Right lobe of liver (tissue), 6 donors: ENCODE results near the gene NFATC3. TPM values are rescaled to one million over a fixed set of nuclear protein-coding genes. Genes with fewer than 3 reads are reported as not detected.

Experiments used
- ATAC-seq, 4 donors: fragments of 200-7000 bp; cut with Tn5 transposase; one replicate each; pipeline ENCODE4 v1.9.1; 2020; ENCODE audit warnings: mild to moderate bottlenecking in 4 of 4, moderate library complexity in 4 of 4
- DNase-seq, 3 donors: peaks; one replicate each; pipeline ENCODE4 v3.0.0-alpha.2; 2020
- H3K27ac ChIP-seq, 3 donors: fragments of 200-600 bp; one replicate each; pipeline ENCODE4 v1.8.0; 2022
- H3K27me3 ChIP-seq, 2 donors: fragments of 200-600 bp; one replicate each; pipeline ENCODE4 v1.8.0; 2022
- H3K36me3 ChIP-seq, 4 donors: fragments of 200-600 bp; sonication (generic) in 1 of 4; one replicate each; pipeline versions ENCODE4 v1.5.1 to v1.8.0; 2017 to 2022; ENCODE audit warnings: control low read depth in 1 of 4
- H3K4me1 ChIP-seq, 4 donors: fragments of 200-600 bp; sonication (generic) in 1 of 4; one replicate each; pipeline versions ENCODE4 v1.5.1 to v1.8.0; 2017 to 2022; ENCODE audit warnings: control low read depth in 1 of 4
- H3K4me3 ChIP-seq, 3 donors: fragments of 200-600 bp; one replicate each; pipeline ENCODE4 v1.8.0; 2022
- H3K9me3 ChIP-seq, 4 donors: fragments of 200-600 bp; sonication (generic) in 1 of 4; one replicate each; pipeline versions ENCODE4 v1.5.1 to v1.8.0; 2017 to 2022; ENCODE audit warnings: control low read depth in 1 of 4
- CTCF ChIP-seq, 4 donors: fragments of 200-600 bp in 3 of 4; fragments of 450-650 bp in 1 of 4; IDR thresholded peaks; one replicate each; pipeline versions ENCODE4 v1.5.1 to v1.8.0; 2016 to 2022; ENCODE audit warnings: antibody characterized with exemption in 4 of 4, mild to moderate bottlenecking in 2 of 4
- POLR2A ChIP-seq: fragments of 450-650 bp; IDR thresholded peaks from one replicate; pipeline ENCODE4 v1.6.1; 2017; ENCODE audit warnings: antibody characterized with exemption, mild to moderate bottlenecking
- WGBS: methylation state at CpG from one replicate; pipeline ENCODE4 v1.1.6; 2018; ENCODE audit warnings: low coverage, low lambda C conversion rate; ENCODE audit not compliant: insufficient coverage; ENCODE audit errors: missing lambda C conversion rate; 5-methylcytosine and 5-hydroxymethylcytosine counted together
- intact Hi-C, 2 donors: fragments of 100-400 bp; cut with DNase I; formaldehyde crosslinking; loops; one replicate each; pipeline versions ENCODE4 v1.11.2 to v1.14.1; 2022
- total RNA-seq, 6 experiments: library from RNA; depleted of rRNA in 2 of 6; stranded (reverse); fragments of >200 nt in 2 of 6; fragmentation: NEBNext Ultra II Directional in 3 of 6; extraction: Animal tissue kit (Norgen Biotek cat#: 25700) in 3 of 6; gene quantifications; one replicate each; pipeline versions ENCODE4 v1.1.0 to v1.2.4, GENCODE V29; 2016 to 2023
- donor health status: DM: no; HTN: yes; CAD: no.
- donor health status: DM: no; HTN: no; CAD: no.
- donor health status: DM: no; HTN: no; CAD: no.
- donor health status: DM: no; HTN: yes; CAD: no.
- donor health status: DM: no; HTN: yes; CAD: no.

NFATC3 gene
- total RNA-seq, 6 experiments from 2014 or later = 19.9 to 30.1 (median 25.1) TPM

- Histone ChIP-seq H3K27ac (peak overlapping the region in 2 of 3 donors; percentile 77 to 96), H3K4me1 (peaks cover 2 to 78% (median 37%) of the 10 kb centered on the region in 4 donors), H3K27me3 (no peaks in the 10 kb centered on the region), H3K9me3 (no peaks in the 10 kb centered on the region), H3K4me3 (no peak overlapping the region), H3K36me3 (peaks cover 0 to 9% (median under 1%) of the 10 kb centered on the region in 4 donors)
- intact Hi-C loops = loop anchor here in 1 of 2 donors (10.0 kb wide), 1 partner anchor 159 kb away; the partner anchor contains the start of gene ESRP2
- peak in 2 of 4 donors; percentile 2 to 5 for ATAC-seq
- TF ChIP-seq CTCF (IDR thresholded peaks at IDR 0.05) = no peak
- DNase-seq = peak in 1 of 3 donors; percentile 16
- 74% methylated on average over 3 of the region's 3 CpGs for WGBS
Measured at GRCh38 chr16:68075980-68076379, 9.2 kb upstream of the NFATC3 start.

GRCh38 chr16:68076560-68076959 lies 8.6 kb upstream of the NFATC3 start:
- no peaks in the 10 kb centered on the region for H3K27me3 ChIP-seq

GRCh38 chr16:68077866-68078700 lies 7.1 kb upstream of the NFATC3 start:
- Histone ChIP-seq H3K4me3 (no peak overlapping the region), H3K4me1 (peaks cover 2 to 78% (median 36%) of the 10 kb centered on the region in 4 donors), H3K36me3 (peaks cover 0 to 9% (median 0%) of the 10 kb centered on the region in 4 donors), H3K9me3 (no peaks in the 10 kb centered on the region), H3K27me3 (no peaks in the 10 kb centered on the region), H3K27ac (peak overlapping the region; percentile 75 to 96 (median 83))
- WGBS = 43% methylated on average over 6 of the region's 7 CpGs
- TF ChIP-seq CTCF (IDR thresholded peaks at IDR 0.05) (no peak), POLR2A (no peak)
- ATAC-seq = peak in 3 of 4 donors; percentile 2 to 24 (median 7)
- intact Hi-C loops = loop anchor here in 1 of 2 donors (10.0 kb wide), 1 partner anchor 157 kb away; the partner anchor contains the start of gene ESRP2
- DNase-seq = no peak

More at GRCh38 chr16:68076560-68076959, 8.6 kb upstream of the NFATC3 start:
- peak; percentile 66 to 89 (median 89) for DNase-seq
- peak; percentile 39 to 73 (median 64) for ATAC-seq
- intact Hi-C loops = loop anchor here in 1 of 2 donors (10.0 kb wide), 1 partner anchor 158 kb away; the partner anchor contains the start of gene ESRP2
- Histone ChIP-seq H3K36me3 (peaks cover 0 to 9% (median 0%) of the 10 kb centered on the region in 4 donors), H3K27ac (peak overlapping the region in 2 of 3 donors; percentile 77 to 96), H3K9me3 (no peaks in the 10 kb centered on the region), H3K4me3 (no peak overlapping the region), H3K4me1 (peaks cover 2 to 79% (median 36%) of the 10 kb centered on the region in 4 donors)
- 100% methylated on average over 1 of the region's 3 CpGs for WGBS
- TF ChIP-seq POLR2A (no peak), CTCF (IDR thresholded peaks at IDR 0.05) (no peak)

DNA sequence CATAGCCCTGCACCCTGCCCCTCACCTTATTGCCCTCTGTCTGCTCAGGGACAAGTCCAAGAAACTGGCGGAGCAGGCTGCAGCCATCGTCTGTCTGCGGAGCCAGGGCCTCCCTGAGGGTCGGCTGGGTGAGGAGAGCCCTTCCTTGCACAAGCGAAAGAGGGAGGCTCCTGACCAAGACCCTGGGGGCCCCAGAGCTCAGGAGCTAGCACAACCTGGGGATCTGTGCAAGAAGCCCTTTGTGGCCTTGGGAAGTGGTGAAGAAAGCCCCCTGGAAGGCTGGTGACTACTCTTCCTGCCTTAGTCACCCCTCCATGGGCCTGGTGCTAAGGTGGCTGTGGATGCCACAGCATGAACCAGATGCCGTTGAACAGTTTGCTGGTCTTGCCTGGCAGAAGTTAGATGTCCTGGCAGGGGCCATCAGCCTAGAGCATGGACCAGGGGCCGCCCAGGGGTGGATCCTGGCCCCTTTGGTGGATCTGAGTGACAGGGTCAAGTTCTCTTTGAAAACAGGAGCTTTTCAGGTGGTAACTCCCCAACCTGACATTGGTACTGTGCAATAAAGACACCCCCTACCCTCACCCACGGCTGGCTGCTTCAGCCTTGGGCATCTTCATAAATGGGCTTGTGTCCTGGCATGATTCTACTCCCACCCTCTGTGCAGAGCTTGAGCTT lies 6.3 kb upstream of the NFATC3 start:
- DNase-seq = peak in 1 of 3 donors; percentile 49
- Histone ChIP-seq H3K9me3 (no peaks in the 10 kb centered on the region), H3K4me1 (peaks cover 2 to 83% (median 37%) of the 10 kb centered on the region in 4 donors), H3K27me3 (no peaks in the 10 kb centered on the region), H3K36me3 (peaks cover 0 to 4% (median 0%) of the 10 kb centered on the region in 4 donors), H3K27ac (peak overlapping the region; percentile 75 to 96 (median 83)), H3K4me3 (no peak overlapping the region)
- TF ChIP-seq POLR2A (no peak), CTCF (IDR thresholded peaks at IDR 0.05) (no peak)
- no peak for ATAC-seq
- intact Hi-C loops = loop anchor here in 1 of 2 donors (10.0 kb wide), 1 partner anchor 156 kb away; the partner anchor contains the start of gene ESRP2
- 83% methylated on average over 1 of the region's 8 CpGs for WGBS
